Trophoblast cell (in vitro differentiated cells and primary cell): ENCODE measurements around the gene PLA2G4E.

Source experiments
- DNase-seq, 2 donors: peaks; one replicate each; pipeline ENCODE4 v3.0.0-alpha.2; 2016
- H2AFZ ChIP-seq: 2 replicates; pipeline ENCODE4 v1.6.1; 2013; ENCODE audit warnings: low read length, moderate library complexity, mild to moderate bottlenecking; ENCODE audit not compliant: insufficient read depth, poor library complexity
- H2AK5ac ChIP-seq: 2 replicates; pipeline ENCODE4 v1.6.1; 2013; ENCODE audit warnings: mild to moderate bottlenecking, low read length
- H2BK120ac ChIP-seq: 2 replicates; pipeline ENCODE4 v1.6.1; 2013; ENCODE audit warnings: low read length, mild to moderate bottlenecking, moderate library complexity; ENCODE audit not compliant: insufficient read depth, poor library complexity
- H2BK12ac ChIP-seq: 2 replicates; pipeline ENCODE4 v1.6.1; 2013; ENCODE audit warnings: mild to moderate bottlenecking, low read length, moderate library complexity
- H2BK5ac ChIP-seq: 2 replicates; pipeline ENCODE4 v1.6.1; 2013; ENCODE audit warnings: low read length, low read depth, moderate library complexity, mild to moderate bottlenecking; ENCODE audit not compliant: poor library complexity
- H3K14ac ChIP-seq: 2 replicates; pipeline ENCODE4 v1.6.1; 2013; ENCODE audit warnings: mild to moderate bottlenecking, low read length
- H3K18ac ChIP-seq: 2 replicates; pipeline ENCODE4 v1.6.1; 2013; ENCODE audit warnings: mild to moderate bottlenecking, low read length
- H3K23ac ChIP-seq: 2 replicates; pipeline ENCODE4 v1.6.1; 2013; ENCODE audit warnings: low read length
- H3K27ac ChIP-seq: 2 replicates; pipeline ENCODE4 v1.5.1; 2013; ENCODE audit warnings: low read depth, mild to moderate bottlenecking, inconsistent platforms, low read length, moderate library complexity
- H3K27me3 ChIP-seq: 2 replicates; pipeline ENCODE4 v1.6.1; 2013; ENCODE audit warnings: inconsistent platforms, mild to moderate bottlenecking, low read length, moderate library complexity; ENCODE audit not compliant: insufficient read depth
- H3K36me3 ChIP-seq, 2 experiments: 1 replicate in 1 of 2; 2 replicates in 1 of 2; pipeline ENCODE4 v1.6.1; 2013; ENCODE audit warnings: low read length in 2 of 2, mild to moderate bottlenecking in 2 of 2, moderate library complexity in 1 of 2; ENCODE audit not compliant: insufficient read depth in 2 of 2, control insufficient read depth in 1 of 2
- H3K4ac ChIP-seq: 2 replicates; pipeline ENCODE4 v1.6.1; 2013; ENCODE audit warnings: low read depth, mild to moderate bottlenecking, low read length, moderate library complexity
- H3K4me1 ChIP-seq, 2 experiments: 1 replicate in 1 of 2; 2 replicates in 1 of 2; pipeline ENCODE4 v1.6.1; 2013; ENCODE audit warnings: low read length in 2 of 2, mild to moderate bottlenecking in 2 of 2, moderate library complexity in 1 of 2; ENCODE audit not compliant: insufficient read depth in 2 of 2, control insufficient read depth in 1 of 2
- H3K4me2 ChIP-seq: 2 replicates; pipeline ENCODE4 v1.6.1; 2013; ENCODE audit warnings: inconsistent platforms, mild to moderate bottlenecking, low read length, moderate library complexity
- H3K4me3 ChIP-seq: 2 replicates; pipeline ENCODE4 v1.5.1; 2013; ENCODE audit warnings: mild to moderate bottlenecking, low read depth, low read length, inconsistent platforms
- H3K79me1 ChIP-seq: one replicate; pipeline ENCODE4 v1.6.1; 2013; ENCODE audit warnings: low read length
- H3K79me2 ChIP-seq: 2 replicates; pipeline ENCODE4 v1.6.1; 2013; ENCODE audit warnings: low read length, mild to moderate bottlenecking; ENCODE audit not compliant: control insufficient read depth, insufficient read depth, poor library complexity
- H3K9ac ChIP-seq: 2 replicates; pipeline ENCODE4 v1.6.1; 2013; ENCODE audit warnings: mild to moderate bottlenecking, low read length
- H3K9me3 ChIP-seq: 2 replicates; pipeline ENCODE4 v1.6.1; 2013; ENCODE audit warnings: low read depth, mild to moderate bottlenecking, control low read depth, inconsistent platforms, low read length; ENCODE audit not compliant: insufficient read depth
- H4K12ac ChIP-seq: 2 replicates; pipeline ENCODE4 v1.6.1; 2013; ENCODE audit warnings: low read depth, mild to moderate bottlenecking, low read length, moderate library complexity
- H4K8ac ChIP-seq: 2 replicates; pipeline ENCODE4 v1.6.1; 2013; ENCODE audit warnings: low read depth, mild to moderate bottlenecking, low read length, moderate library complexity
- H4K91ac ChIP-seq: one replicate; pipeline ENCODE4 v1.6.1; 2013; ENCODE audit warnings: low read depth, mild to moderate bottlenecking, low read length, moderate library complexity
- WGBS: extraction: QIAGEN DNeasy Blood & Tissue Kit; methylation state at CpG from one replicate; pipeline ENCODE4 v1.1.7; 2013; ENCODE audit warnings: missing lambda C conversion rate; ENCODE audit not compliant: insufficient read length, insufficient coverage; ENCODE audit errors: extremely low coverage; 5-methylcytosine and 5-hydroxymethylcytosine counted together

PLA2G4E gene

GRCh38 chr15:41939986-41940385, 80.9 kb downstream of the PLA2G4E start:
- Histone ChIP-seq H3K23ac (no peak overlapping the region), H4K8ac (no peak overlapping the region), H3K27me3 (no peaks in the 10 kb centered on the region), H3K4me2 (no peak overlapping the region), H3K4ac (no peak overlapping the region), H3K18ac (no peak overlapping the region), H2AK5ac (no peak overlapping the region), H3K79me1 (peaks cover 15% of the 10 kb centered on the region), H2BK12ac (no peak overlapping the region), H2AFZ (no peak overlapping the region), H3K9ac (no peak overlapping the region), H3K9me3 (peaks cover 2% of the 10 kb centered on the region), H3K14ac (no peak overlapping the region), H3K79me2 (peaks cover 5% of the 10 kb centered on the region), H3K36me3 (peaks cover 9 to 10% of the 10 kb centered on the region in 2 experiments), H4K12ac (no peak overlapping the region), H3K4me3 (no peak overlapping the region), H3K4me1 (peaks cover 19 to 24% of the 10 kb centered on the region in 2 experiments), H2BK5ac (no peak overlapping the region), H2BK120ac (no peak overlapping the region), H3K27ac (no peak overlapping the region), H4K91ac (no peak overlapping the region)
- no peak for DNase-seq
- no CpG with 5 or more reads among the region's 9 CpGs for WGBS

DNA sequence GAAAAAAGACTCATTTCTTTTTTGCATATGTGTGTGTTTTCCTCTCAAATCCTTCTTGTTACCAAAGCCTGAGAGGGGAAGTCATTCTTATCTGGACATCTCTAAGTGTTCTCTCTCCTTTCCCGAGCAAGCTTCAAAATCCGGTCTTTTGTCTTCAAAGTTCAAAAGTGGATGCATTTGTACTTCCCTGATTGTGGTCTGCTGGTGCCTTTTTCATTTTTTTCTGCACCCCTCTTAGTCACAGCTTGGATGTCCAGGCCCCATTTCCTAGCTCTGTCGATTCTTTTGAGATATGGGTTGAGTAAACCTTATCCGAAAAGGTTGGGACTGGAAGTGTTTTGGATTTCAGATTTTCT, 83.3 kb downstream of the PLA2G4E start:
- Histone ChIP-seq H3K4me1 (peaks cover 8 to 12% of the 10 kb centered on the region in 2 experiments), H3K79me2 (peaks cover 2% of the 10 kb centered on the region), H2BK120ac (no peak overlapping the region), H3K4ac (no peak overlapping the region), H3K9me3 (peaks cover 2% of the 10 kb centered on the region), H4K12ac (no peak overlapping the region), H2BK12ac (no peak overlapping the region), H2AFZ (no peak overlapping the region), H3K14ac (no peak overlapping the region), H2AK5ac (no peak overlapping the region), H3K23ac (no peak overlapping the region), H3K27me3 (no peaks in the 10 kb centered on the region), H3K4me3 (no peak overlapping the region), H3K18ac (no peak overlapping the region), H4K8ac (no peak overlapping the region), H3K36me3 (peaks cover 9 to 10% of the 10 kb centered on the region in 2 experiments), H3K79me1 (peaks cover 3% of the 10 kb centered on the region), H3K9ac (no peak overlapping the region), H2BK5ac (no peak overlapping the region), H3K27ac (no peak overlapping the region), H3K4me2 (no peak overlapping the region), H4K91ac (no peak overlapping the region)
- no CpG with 5 or more reads among the region's 4 CpGs for WGBS
- no peak for DNase-seq

DNA sequence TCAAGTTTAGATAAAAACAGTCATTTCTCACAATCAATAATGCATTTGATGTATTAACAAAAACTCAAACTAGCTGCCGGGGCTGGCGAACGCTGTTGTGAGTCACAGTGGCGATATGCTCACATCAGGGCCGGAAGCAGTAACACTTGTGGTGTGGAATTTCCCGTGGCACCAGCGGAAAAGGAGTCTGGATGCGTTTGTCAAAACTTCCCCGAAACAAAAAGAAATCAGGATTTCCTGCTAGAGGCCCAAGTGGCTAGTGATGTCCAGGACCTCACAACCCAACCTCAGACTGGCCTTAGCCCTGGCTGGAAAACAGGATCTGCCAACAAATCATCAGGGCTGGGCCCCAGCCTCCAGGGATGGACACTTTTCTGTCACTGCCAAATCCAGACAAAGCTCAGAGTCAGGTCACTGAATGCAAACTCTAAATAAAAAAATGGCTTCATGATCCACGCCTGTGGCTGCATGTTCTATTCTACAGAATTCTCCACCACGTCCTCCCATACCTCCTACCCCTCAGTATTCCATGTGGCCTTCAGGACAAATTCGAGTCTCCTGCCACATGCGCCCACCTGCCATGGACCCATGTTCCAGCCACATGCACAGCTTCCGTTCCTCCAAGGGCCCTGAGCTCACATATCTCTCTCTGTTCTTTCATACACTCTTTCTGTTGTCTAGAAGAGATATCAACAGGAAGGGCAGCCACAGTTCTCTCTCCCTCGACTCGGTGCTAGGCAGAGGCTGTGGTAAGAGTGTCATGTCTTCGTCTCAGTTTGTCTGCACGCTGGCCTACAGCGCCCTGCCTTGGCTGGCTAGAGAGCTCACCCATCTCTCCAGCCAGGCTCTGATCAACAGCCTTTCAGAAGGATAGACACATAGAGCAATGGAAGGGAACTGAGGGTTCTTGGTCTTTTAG, 83.9 kb downstream of the PLA2G4E start:
- Histone ChIP-seq H2AK5ac (no peak overlapping the region), H3K36me3 (peaks cover 10 to 14% of the 10 kb centered on the region in 2 experiments), H2AFZ (no peak overlapping the region), H3K4me2 (no peak overlapping the region), H2BK120ac (no peak overlapping the region), H3K4me1 (peaks cover 8 to 10% of the 10 kb centered on the region in 2 experiments), H3K18ac (no peak overlapping the region), H3K9ac (no peak overlapping the region), H3K27me3 (no peaks in the 10 kb centered on the region), H3K14ac (no peak overlapping the region), H2BK12ac (no peak overlapping the region), H4K12ac (no peak overlapping the region), H4K8ac (no peak overlapping the region), H2BK5ac (no peak overlapping the region), H3K4me3 (no peak overlapping the region), H3K79me1 (peaks cover 3% of the 10 kb centered on the region), H3K9me3 (peaks cover 2% of the 10 kb centered on the region), H4K91ac (no peak overlapping the region), H3K23ac (no peak overlapping the region), H3K79me2 (peaks cover 2% of the 10 kb centered on the region), H3K27ac (no peak overlapping the region), H3K4ac (no peak overlapping the region)
- WGBS = no CpG with 5 or more reads among the region's 19 CpGs
- peak; percentile 12 to 38 for DNase-seq

DNA sequence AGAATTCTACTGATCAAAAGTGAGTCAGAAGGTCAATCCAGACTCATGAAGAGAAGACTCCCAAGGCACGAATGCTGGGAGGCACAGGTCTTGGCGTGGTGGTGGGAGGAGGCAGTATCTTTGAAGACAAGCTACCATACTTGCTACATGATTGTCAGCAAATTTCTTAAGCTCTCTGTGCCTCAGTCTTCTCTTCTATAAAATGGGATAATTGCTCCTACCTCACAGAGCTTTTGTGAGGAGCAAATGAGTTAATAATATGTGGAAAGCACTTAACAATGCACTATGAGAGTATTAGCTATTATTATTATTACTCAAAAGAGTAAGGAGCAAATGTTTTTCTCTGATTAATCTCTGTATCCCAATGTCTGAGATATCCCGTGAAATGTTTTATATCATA, 84.7 kb downstream of the PLA2G4E start:
- H2AK5ac ChIP-seq = no peak overlapping the region
- DNase-seq = no peak
- no peaks in the 10 kb centered on the region for H3K79me1 ChIP-seq
- no peak overlapping the region for H2BK120ac ChIP-seq
- no peak overlapping the region for H3K9ac ChIP-seq
- H3K27me3 ChIP-seq = no peaks in the 10 kb centered on the region
- no peak overlapping the region for H3K27ac ChIP-seq
- no peaks in the 10 kb centered on the region for H3K9me3 ChIP-seq
- no CpG with 5 or more reads among the region's 3 CpGs for WGBS
- no peak overlapping the region for H3K4me2 ChIP-seq
- H3K23ac ChIP-seq = no peak overlapping the region
- no peak overlapping the region for H4K12ac ChIP-seq
- no peak overlapping the region for H3K4ac ChIP-seq
- H3K36me3 ChIP-seq = peaks cover 5 to 14% of the 10 kb centered on the region in 2 experiments
- H4K8ac ChIP-seq = no peak overlapping the region
- no peak overlapping the region for H3K14ac ChIP-seq
- no peak overlapping the region for H3K4me3 ChIP-seq
- H3K18ac ChIP-seq = no peak overlapping the region
- H2BK12ac ChIP-seq = no peak overlapping the region
- peaks cover 5% of the 10 kb centered on the region in 2 experiments for H3K4me1 ChIP-seq
- no peak overlapping the region for H2AFZ ChIP-seq
- no peak overlapping the region for H2BK5ac ChIP-seq
- H4K91ac ChIP-seq = no peak overlapping the region
- peaks cover 2% of the 10 kb centered on the region for H3K79me2 ChIP-seq
